Measurements from ENCODE around the gene PER1.
A peak's percentile ranks its signal among the peaks of the same experiment; 100 is the strongest.

DNA sequence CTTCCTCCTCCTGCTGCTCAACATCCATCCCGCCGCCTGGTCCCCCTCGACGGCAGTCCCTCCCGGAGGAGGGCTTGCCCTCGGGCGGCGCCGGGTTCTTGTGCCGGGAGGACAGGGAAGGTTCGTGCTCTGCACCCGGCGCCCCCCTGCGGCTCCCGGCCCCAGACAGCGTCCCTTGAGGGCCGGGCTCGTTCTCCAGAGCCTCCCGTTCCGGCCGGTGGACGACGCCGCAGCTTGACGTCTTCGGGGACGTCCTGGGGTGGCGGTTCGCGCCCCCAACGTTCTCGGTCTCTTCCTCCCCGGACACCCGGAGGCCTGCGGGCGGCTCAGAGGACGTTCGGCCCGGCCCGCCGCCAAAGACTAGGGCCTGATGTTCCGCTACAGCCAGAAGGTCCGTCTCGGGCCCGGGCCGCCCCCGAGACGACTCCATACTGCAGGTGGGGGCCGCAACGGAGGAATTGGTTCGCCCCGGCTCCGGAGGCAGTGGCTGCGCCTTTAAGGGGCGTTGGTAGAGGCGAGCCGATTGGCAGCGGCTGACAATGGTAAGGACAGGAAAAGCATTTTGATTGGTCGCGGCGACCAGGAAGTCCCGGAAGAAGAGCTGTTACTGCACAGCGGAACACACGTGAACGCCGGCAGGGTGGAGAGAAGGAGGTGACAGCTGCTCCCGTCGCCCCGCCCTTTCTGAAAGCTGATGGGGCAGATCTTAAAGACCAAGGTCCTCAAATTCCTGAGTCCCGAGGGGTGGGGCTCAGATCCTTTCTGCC is 37.7 kb upstream of the PER1 start, which contains the start of gene BORCS6:
- TF ChIP-seq RAD21 (CRISPR knock-in tag; IDR thresholded peaks at IDR 0.05) (peak; percentile 18; the same call in 1 of the 2 replicates), TOE1 (CRISPR knock-in tag; IDR thresholded peaks at IDR 0.05) (no peak), TCF12 (IDR thresholded peaks at IDR 0.05) (no peak), TCF12 (CRISPR knock-in tag; IDR thresholded peaks at IDR 0.05) (no peak; the same call in 1 of the 2 replicates), MED1 (CRISPR knock-in tag; IDR thresholded peaks at IDR 0.05) (peak; percentile 36; the same call in 1 of the 2 replicates), SMC3 (IDR thresholded peaks at IDR 0.05; ENCODE audit: low read length) (no peak), JUN (CRISPR knock-in tag; IDR thresholded peaks at IDR 0.05) (no peak), RNF2 (conservative IDR thresholded peaks at IDR 0.05; ENCODE audit: low read depth) (no peak), ZKSCAN8 (CRISPR knock-in tag; IDR thresholded peaks at IDR 0.05; ENCODE audit: borderline replicate concordance) (no peak), FOSL2 (CRISPR knock-in tag; IDR thresholded peaks at IDR 0.05) (no peak)
- TF ChIP-seq, protein P1, sequence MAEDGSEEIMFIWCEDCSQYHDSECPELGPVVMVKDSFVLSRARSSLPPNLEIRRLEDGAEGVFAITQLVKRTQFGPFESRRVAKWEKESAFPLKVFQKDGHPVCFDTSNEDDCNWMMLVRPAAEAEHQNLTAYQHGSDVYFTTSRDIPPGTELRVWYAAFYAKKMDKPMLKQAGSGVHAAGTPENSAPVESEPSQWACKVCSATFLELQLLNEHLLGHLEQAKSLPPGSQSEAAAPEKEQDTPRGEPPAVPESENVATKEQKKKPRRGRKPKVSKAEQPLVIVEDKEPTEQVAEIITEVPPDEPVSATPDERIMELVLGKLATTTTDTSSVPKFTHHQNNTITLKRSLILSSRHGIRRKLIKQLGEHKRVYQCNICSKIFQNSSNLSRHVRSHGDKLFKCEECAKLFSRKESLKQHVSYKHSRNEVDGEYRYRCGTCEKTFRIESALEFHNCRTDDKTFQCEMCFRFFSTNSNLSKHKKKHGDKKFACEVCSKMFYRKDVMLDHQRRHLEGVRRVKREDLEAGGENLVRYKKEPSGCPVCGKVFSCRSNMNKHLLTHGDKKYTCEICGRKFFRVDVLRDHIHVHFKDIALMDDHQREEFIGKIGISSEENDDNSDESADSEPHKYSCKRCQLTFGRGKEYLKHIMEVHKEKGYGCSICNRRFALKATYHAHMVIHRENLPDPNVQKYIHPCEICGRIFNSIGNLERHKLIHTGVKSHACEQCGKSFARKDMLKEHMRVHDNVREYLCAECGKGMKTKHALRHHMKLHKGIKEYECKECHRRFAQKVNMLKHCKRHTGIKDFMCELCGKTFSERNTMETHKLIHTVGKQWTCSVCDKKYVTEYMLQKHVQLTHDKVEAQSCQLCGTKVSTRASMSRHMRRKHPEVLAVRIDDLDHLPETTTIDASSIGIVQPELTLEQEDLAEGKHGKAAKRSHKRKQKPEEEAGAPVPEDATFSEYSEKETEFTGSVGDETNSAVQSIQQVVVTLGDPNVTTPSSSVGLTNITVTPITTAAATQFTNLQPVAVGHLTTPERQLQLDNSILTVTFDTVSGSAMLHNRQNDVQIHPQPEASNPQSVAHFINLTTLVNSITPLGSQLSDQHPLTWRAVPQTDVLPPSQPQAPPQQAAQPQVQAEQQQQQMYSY (CRISPR knock-in tag; IDR thresholded peaks at IDR 0.05), result peak; percentile 28; the same call in 1 of the 2 replicates
- TF ChIP-seq, protein P2, sequence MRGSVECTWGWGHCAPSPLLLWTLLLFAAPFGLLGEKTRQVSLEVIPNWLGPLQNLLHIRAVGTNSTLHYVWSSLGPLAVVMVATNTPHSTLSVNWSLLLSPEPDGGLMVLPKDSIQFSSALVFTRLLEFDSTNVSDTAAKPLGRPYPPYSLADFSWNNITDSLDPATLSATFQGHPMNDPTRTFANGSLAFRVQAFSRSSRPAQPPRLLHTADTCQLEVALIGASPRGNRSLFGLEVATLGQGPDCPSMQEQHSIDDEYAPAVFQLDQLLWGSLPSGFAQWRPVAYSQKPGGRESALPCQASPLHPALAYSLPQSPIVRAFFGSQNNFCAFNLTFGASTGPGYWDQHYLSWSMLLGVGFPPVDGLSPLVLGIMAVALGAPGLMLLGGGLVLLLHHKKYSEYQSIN (CRISPR knock-in tag; IDR thresholded peaks at IDR 0.05; ENCODE audit: borderline replicate concordance), result no peak
- TF ChIP-seq, protein P3, sequence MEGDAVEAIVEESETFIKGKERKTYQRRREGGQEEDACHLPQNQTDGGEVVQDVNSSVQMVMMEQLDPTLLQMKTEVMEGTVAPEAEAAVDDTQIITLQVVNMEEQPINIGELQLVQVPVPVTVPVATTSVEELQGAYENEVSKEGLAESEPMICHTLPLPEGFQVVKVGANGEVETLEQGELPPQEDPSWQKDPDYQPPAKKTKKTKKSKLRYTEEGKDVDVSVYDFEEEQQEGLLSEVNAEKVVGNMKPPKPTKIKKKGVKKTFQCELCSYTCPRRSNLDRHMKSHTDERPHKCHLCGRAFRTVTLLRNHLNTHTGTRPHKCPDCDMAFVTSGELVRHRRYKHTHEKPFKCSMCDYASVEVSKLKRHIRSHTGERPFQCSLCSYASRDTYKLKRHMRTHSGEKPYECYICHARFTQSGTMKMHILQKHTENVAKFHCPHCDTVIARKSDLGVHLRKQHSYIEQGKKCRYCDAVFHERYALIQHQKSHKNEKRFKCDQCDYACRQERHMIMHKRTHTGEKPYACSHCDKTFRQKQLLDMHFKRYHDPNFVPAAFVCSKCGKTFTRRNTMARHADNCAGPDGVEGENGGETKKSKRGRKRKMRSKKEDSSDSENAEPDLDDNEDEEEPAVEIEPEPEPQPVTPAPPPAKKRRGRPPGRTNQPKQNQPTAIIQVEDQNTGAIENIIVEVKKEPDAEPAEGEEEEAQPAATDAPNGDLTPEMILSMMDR (CRISPR knock-in tag; IDR thresholded peaks at IDR 0.05), result peak; percentile 47
- TF ChIP-seq, protein P4, sequence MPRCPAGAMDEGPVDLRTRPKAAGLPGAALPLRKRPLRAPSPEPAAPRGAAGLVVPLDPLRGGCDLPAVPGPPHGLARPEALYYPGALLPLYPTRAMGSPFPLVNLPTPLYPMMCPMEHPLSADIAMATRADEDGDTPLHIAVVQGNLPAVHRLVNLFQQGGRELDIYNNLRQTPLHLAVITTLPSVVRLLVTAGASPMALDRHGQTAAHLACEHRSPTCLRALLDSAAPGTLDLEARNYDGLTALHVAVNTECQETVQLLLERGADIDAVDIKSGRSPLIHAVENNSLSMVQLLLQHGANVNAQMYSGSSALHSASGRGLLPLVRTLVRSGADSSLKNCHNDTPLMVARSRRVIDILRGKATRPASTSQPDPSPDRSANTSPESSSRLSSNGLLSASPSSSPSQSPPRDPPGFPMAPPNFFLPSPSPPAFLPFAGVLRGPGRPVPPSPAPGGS (CRISPR knock-in tag; IDR thresholded peaks at IDR 0.05), result peak; percentile 34; the same call in 1 of the 2 replicates
- TF ChIP-seq, protein P5, sequence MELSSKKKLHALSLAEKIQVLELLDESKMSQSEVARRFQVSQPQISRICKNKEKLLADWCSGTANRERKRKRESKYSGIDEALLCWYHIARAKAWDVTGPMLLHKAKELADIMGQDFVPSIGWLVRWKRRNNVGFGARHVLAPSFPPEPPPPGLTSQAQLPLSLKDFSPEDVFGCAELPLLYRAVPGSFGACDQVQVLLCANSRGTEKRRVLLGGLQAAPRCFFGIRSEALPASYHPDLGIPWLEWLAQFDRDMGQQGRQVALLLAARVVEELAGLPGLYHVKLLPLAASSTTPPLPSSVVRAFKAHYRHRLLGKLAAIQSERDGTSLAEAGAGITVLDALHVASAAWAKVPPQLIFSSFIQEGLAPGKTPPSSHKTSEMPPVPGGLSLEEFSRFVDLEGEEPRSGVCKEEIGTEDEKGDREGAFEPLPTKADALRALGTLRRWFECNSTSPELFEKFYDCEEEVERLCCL (CRISPR knock-in tag; IDR thresholded peaks at IDR 0.05; ENCODE audit: borderline replicate concordance), result no peak

Measured in HepG2 (cell line).